ENCODE data around the gene FMN2.
"Not testable (repeated sequence)": the region's sequence is repeated elsewhere in the genome, so short reads cannot be mapped to it uniquely, and the experiment has no call there.

Gene FMN2

DNA sequence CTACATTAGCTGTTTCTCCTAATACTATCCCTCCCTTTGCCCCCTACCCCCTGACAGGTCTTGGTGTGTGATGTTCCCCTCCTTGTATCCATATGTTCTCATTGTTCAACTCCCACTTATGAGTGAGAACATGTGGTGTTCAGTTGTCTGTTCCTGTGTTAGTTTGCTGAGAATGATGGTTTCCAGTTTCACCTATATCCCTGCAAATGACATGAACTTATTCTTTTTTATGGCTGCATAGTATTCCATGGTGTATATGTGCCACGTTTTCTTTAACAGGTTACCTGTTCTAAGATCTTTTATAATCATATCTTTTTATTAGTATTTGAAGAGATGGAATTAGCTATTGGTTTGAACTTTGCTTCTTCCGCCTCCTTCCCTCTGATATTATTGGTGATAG, 172.8 kb downstream of the FMN2 start:
- not testable (repeated sequence) for DNase-seq

DNA sequence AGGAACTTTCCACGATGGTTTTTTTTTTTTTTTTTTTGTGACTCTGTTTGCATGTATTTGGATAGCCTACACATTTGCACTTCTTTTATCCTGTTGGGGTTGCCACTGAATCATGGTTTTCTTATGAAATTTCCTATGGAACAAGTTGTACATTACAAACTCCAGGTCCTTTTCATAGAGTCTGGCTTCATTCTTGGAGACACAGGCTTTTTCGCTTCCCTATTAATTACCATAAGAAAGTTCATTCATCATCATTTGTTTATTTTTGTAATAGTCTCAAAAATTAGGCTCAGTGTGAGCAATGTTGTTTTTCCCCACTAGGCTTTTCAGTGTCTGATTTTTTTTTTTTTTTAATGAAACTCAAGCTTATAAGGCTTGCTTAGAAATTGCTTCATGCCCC, 179.4 kb downstream of the FMN2 start:
- no peak for DNase-seq

DNA sequence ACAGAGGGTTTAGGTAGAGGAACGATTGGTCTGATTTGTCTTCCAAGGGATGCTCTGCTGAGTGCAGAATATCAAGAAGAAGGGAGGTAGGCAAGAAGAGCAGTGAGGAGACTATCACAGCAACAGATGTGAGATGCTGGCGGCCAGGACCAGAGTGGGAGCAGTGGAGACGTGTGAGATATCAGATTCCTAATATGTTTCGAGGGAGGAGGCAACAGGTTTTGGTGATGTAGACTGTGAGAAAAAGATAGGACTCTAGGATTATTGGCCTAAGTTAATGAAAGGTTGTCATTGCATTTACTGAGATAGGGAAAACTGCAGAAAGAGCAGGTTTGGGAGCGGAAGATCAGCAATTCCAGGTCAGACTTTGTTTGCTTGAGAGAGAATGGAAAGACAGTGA, 182.9 kb downstream of the FMN2 start:
- no peak for DNase-seq

DNA sequence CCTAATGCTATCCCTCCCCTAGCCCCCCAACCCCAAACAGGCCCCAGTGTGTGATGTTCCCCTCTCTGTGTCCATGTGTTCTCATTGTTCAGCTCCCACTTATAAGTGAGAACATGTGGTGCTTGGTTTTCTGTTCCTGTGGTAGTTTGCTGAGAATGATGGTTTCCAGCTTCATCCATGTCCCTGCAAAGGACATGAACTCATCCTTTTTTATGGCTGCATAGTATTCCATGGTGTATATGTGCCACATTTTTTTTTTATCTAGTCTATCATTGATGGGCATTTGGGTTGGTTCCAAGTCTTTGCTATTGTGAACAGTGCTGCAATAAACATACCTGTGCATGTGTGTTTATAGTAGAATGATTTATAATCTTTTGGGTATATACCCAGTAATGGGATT, 183.5 kb downstream of the FMN2 start:
- DNase-seq: not testable (repeated sequence)

DNA sequence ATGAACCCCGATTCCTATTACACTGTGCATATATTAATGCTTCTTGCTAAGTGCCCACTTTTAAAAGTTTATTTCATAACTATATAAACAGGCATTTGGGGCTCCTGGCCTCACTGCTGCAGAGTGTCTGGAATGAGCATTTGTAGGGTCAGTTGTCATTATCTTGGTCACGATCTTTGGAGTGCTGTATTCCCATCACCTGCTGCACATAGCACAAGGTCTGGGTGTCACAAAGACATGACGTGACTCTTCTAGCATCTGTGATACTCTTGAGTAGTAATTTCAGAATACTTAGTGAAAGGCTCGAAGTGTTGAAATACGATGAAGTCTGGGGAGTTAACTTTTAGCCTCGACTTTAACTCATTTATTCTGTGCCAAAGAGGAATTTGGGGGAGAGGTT, 186.4 kb downstream of the FMN2 start:
- no peak for DNase-seq

DNA sequence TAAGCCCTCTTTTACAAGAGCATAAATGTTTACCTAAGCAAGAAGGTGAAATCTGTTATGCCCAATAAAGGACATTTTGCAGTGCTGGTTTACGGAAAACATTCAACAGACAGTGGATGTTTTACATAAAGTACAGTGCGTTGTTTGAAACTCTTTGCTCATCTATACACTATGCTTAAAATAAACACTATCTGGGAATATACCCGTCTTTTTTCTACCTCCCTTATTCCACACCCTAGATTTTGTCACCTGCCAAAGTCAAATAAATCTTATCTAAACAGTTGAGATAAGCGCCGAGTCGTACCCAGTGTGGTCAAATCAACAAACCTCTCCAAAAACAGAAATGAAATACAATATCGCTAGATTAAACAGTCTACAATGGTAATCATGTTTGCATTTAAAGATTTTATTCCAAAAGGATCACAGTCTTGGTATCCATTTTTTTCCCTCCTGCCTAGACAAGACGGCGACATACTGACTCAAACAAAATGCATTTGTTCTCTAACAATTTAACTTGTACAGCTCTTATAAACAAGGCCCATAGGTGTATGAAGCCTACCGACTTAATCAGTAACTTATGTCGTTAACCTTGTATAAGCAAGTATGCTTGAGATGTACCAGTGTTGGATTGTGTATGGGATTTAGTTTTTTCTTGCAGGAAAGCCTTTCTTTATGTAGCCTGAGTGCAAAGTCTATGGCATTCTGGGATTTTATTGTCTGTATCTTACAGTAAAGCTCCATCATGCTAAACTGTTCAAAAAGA, 189.1 kb downstream of the FMN2 start:
- no peak for DNase-seq

DNA sequence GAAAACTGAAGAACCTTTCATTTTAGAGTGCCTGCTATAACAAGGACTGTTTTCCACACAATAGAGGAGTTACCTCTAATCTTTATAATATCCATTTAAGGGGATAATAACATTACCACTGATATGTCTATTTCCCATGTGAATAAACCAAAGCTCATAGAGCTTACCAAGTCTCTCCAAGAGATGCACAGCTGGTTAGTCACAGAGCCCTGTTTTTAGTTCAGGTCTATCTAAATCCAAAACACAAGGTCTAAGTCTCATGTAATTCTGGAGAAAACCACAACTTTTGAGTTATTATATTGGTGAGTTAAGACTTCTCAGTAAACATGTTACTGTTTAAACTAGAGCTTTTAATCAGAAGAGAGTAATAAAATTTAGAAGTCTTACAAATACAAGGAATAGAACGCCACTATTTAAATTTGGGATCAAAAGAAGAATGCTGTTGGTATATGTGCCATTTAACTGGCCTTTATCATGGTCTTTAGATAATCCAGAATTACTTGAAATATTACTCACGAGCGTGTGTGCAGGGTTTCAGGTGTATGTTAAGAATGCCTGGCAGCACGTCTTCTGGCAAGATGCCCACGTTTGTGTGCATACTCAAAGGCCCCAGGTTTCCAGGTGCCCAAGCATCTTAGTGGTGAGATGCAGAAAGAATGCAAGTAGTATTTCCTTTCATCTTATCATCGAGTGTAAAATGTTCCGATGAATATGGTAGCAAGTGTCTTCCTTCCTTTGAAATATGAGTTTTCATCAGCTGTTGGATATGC, 190.6 kb downstream of the FMN2 start:
- no peak for DNase-seq

DNA sequence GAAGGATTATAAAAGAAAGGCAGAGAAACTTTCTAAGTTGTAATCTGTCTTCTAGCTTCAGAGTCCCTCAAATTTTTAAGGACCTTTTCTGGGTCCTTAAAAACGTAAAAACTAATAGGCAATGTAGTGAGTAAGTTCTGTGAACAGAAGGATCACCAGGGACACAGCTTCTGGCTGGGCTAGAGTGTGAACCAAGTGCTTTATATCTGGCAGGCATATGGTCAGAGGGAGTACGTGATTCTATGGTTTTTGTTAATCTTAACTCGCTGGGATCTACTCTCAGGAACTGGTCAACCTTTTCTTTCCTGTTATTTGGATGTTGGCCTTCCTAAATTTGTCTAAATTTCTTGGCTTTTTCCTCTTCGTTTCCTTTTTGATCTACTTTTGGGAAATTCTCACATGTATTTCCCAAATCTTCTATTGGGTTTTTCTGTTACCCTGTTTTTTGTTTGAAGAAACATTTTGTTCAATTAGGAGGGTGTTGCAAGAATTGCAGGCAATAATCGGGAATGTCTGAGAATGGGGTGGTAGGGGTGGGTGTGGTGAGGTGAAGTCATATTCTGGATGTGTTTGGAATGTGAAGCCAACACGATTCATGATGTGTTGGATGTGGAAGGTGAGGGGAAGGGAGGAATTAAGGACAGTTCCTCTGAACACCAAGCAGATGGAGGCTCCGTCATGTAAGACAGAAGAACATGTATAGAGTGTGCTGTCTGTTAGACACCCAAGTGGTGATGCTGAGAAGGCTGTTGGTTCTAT, 193.2 kb downstream of the FMN2 start:
- no peak for DNase-seq

DNA sequence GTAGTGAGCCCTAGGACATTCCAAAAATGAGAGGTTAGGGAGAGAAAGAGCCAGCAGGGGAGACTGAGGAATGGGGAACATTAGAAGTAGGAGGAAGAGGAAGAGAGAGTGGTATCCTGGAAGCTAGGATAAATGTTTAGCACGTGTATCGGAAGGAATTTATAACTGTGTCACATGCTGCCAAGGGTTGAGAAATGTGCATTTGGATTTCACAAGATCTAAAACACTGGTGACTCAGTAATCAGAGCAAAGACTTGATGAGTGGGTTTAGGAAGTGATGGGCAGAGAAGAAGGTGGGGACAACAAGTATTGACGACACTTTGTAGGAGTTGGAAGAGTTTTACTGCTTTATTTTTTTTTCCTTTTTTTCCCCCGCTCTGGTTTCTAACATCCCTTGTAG, 193.9 kb downstream of the FMN2 start:
- DNase-seq: no peak

DNA sequence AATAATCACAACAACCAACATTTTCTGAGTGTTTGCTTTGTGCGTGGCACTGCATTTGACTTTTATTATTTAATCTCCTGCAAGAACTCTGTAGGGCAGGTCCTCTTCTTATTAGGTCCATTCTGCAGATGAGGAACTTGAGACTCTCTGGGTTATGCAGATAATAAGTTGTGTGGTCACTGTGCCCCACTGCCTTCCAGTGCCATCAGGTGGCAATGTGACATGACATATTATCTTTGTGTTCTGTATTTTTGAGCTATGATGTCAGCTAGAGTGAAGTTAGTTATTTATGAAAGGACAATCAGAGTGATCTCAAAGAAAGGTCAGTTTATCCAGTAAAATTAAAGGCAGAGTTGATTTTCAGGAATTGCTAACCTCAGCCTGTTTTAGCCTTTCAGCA, 196.0 kb downstream of the FMN2 start:
- no peak for DNase-seq

DNA sequence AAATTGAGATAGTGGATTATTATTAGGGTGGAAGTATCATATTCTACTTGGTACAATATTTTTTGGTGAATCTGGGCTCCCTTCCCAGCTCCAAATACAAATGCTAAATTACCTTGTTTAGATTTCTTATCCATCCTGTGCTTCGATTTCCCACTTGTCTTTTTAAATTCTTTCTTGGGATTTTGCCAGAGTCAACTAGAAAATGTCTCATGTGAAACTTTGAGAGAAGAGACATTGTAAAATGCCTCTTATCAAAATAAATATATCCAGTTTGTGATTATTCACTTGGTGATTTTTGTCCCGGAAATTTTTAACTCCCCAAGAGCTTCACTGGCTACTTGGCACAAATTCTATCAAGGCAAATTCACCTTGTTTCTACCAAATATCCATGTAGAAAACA, 202.0 kb downstream of the FMN2 start:
- DNase-seq: no peak

DNA sequence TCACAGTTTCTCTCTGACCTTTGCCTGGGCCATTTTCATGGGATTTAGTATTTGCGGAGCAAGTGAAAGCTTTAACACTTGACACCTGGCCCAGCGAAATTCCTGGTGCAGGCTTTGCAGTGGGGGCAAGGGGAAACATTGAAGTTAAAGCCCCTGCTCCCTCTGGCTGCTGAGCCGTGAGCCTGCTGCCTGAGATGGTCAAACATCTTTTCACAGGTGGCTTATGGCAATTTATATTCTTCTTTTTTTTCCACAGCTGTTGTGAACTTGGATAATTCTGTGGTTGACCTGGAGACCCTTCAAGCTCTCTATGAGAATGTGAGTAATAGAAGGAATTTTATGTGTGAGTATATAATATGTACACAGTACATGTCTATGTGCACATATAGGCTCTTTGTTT, 202.9 kb downstream of the FMN2 start:
- no peak for DNase-seq

DNA sequence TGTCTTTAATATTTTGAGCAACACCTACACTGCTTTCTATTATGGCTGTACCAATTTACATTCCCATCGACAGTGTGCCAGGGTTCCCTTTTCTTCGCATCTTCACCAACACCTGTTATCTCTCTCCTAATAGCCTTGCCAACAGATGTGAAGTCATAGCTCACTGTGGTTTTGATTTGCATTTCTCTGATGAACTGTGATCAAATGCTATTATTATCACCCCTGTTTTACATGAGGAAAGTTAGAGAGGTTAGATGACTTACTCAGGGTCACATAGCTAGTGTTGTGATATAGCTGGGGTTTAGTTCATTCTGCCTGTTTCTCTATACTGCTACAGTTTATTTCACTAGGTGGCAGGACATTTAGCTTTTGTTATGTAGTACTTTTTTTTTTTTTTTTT, 204.1 kb downstream of the FMN2 start:
- no peak for DNase-seq

DNA sequence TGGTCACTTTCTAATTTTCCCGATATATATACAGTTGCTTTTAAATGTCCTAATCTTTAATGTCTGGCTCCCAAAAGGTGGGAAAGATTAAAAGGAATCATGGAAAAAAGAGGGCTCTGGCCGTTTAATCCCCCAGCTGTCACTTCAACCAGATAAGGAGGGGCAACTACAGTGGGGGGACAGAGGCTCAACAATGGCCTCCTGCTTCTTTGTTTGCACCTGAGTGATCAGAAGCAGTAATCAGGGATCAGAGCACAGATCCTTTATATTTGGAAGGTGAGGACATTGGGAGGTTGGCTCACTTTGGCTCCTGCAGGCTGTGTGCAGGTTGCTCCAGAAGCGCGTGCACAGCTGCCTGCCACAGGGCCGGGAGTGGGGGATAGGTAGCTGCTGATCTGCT, 212.8 kb downstream of the FMN2 start:
- no peak for DNase-seq

DNA sequence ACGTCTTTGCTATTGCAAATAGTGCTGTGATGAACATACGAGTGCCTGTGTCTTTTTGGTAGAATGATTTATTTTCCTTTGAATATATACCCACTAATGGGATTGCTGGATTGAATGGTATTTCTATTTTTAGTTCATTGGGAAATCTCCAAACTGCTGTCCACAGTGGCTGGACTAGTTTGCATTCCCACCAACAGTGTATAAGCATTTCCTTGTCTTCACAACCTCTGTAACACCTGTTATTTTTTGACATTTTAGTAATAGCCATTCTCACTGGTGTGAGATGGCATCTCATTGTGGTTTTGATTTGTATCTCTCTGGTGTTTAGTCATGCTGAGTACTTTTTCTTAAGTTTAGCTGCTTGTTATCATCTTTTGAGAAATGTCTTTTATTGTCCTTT, 215.0 kb downstream of the FMN2 start:
- no peak for DNase-seq

DNA sequence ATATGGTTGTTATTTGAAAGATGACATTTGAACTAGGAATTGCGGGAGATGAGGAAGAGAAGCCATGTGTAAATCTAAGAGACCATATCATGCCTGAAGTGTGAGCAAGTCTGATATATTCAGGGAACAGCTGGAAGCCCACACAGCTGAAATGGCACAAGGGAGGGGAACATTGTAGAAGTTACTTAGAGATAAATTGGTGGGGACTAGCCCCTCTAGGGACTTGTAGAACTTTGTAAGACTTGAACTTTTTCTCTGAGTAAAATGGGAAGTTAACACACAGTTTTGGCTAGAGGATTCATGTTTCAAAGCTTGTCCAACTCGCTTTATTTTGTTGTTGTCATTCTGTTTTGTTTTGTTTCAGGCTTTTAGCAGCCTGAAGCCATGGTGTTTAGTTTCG, 216.4 kb downstream of the FMN2 start:
- no peak for DNase-seq

DNA sequence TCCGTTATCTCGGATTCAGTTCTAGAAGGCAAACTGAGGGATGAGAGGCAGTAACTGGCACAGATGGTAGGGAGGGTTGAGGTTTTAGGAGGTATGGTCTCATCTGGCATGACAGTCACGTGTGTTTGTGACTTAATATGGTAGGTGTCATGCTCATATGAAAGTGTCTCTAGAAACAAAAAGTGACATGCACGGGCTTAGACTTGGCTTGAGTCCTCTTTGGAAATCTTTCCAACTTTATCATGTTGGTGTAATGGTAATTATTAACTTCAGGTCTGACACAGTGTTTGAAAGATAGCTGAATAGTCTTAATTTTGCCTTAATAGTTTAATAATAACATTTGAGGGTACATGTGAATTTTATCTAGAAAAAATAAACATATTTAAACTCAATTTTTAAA, 218.1 kb downstream of the FMN2 start:
- no peak for DNase-seq

DNA sequence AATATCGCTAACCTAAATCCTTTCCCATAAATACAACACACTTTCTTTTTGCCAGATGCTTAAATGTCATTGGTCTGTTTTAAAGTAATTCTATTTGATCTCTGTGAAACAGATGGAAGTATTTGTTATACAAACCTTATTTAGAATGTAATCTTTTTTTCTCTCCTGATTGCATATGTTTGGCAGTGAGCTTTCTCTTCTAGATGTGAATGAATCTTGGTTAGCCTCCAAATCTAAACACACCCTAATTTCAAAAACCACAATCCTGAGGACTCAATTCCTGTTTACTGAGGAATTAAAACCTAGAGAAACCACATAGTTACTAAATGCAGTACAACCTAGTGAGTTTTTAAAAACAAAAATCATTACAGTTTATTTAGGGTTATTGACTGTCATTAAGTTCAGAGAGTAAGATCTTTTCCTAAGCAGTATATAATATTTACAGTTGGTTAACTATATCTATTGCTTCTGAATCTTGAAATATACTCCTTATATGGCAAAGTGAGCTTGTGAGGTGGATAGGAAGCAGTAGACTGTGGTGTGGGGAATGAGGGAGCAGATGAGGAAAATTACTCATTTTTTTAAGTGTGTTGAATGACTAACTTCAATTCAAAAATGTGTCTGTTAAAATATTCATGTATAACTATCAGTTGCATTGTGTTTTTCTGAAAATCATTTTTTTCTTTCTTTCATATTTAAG, 218.7 kb downstream of the FMN2 start:
- DNase-seq: no peak

DNA sequence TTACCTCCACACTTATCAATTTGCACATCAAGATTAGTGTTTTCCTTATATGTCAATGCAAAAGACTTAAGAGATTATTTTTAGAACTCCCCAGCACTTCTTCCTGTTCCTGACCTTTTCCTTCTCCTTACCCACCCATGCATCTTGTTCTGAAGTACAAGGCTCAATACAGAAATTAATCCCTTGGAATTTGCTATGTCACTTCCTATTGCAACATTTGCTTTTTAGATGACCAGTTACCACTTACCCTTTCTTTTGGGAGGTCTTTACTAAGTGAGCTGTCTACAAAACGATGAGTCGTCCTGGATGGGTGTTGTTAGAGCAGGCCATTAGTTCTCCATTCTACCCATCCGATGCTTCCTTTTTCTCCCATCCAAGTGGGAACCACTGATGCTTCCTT, 221.2 kb downstream of the FMN2 start:
- no peak for DNase-seq

DNA sequence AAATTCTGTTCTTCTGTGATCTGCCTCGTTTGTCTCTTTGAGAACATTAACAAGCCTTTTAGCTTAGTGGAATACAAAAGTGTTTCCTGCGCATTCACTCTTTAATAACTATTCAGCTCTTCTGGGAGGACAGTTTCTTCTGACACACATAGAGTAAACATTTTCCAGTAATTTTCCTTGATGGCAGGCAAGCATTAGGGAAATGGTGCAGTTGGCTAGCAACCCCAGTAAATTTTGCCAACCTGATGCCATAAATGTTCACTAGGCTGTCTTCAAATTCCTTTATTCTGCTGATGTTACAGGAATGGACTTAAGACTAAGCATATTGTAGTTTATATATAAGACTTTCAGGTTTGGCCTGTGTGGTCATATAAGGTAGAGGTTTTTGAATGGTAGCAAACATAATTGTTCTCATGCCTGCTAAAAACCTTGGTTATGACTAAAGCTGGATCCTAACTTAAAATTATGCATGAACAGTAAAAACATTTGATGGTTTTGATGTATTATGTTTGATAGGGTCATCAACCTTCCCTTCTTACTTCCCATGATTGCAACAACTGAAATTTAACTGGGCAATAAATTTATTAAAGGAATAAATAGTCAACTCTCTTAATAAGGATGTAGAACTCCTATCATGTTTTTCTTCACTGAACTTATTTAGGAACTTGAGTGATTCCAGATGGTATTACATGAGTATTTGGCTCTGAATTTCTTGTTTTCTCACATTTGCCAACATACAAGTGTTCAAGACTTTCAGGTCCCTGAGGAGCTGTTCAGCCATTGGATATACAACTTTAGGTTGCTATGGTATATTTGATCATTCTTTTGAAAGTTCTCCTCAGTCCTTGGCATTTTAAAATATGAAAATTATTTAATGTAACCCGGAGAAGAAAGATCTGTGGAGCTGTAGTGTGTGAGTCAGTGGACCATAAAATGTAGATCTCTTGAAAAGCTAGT, 223.4 kb downstream of the FMN2 start:
- no peak for DNase-seq

DNA sequence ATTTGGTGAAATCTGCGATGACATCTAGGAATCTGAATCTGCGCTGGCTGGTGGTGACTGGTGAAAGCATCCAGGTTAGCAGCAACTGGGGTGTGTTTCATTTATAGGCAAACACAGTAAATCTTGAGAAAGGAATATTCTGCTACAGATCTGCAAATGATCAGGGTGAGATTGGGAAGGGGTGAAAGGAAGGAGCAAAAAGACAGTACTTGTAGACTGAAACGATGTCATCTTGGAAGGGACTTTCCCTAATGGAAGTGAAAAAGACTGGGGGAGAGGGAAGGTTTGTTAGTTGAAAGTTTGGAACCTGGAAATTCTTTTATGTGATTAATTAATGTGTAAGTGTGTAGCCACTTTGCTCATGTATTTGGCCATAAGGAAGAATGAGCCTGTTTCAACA, 228.3 kb downstream of the FMN2 start:
- DNase-seq: no peak

DNA sequence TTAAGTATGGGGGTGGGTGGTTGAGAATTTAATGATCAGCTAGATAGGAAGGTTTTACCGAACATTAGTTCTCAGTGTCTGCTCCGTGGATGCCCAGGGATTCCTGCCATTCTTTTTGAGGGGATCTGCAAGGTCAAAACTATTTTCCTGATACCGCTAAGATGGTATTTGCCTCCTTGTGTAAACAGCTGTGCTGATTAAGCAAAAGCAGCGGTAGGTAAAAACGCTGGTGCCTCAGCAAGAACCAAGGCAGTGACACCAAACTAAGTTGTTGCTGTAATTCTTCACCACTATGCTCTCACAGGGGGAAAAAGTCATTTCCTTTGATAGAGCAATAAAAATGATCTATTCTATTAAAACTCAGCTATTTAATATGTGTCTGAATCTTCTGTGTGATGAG, 229.0 kb downstream of the FMN2 start:
- no peak for DNase-seq

Measured in femur (tissue), 1 donor.